Ishikawa (cell line): Measurements from ENCODE around the gene FAT2.

Experiments
- NFIC ChIP-seq: IDR thresholded peaks from 2 replicates; pipeline ENCODE4 v1.6.1; 2012
- TAF1 ChIP-seq: IDR thresholded peaks from 2 replicates; pipeline ENCODE4 v1.6.1; 2012; ENCODE audit warnings: low read depth, mild to moderate bottlenecking

DNA sequence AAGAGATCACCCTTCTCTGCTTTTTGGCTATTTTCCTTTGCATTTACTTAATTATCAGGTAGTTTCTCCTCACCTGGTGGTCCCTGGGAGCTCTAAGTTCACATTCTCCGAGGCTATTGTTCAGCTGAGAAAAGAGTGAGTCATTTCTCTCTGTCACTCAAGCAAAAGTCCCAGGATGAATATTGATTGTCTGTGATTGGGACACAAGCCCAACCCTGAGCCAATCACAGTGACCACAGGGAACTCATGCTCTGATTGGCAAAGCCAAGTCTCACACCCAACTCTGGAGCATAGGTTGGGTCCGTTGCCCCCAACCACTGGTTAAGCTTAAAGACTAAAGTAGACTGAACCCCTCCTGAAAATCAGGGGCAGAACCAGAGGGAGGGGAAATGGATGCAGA is 27.8 kb upstream of the FAT2 start:
- TF ChIP-seq NFIC, result peak; percentile 51; the same call in 1 of the 2 replicates
- TF ChIP-seq TAF1, result no peak
